RWPE2 (cell line): ENCODE results near the gene TSPAN4.
A peak's percentile ranks its signal among the peaks of the same experiment; 100 is the strongest.

Experiments used
- ATAC-seq: fragments of 200-7000 bp; cut with Tn5 transposase; 3 replicates; pipeline ENCODE4 v1.9.1; 2021; ENCODE audit warnings: low read depth
- DNase-seq: peaks from one replicate; pipeline ENCODE4 v3.0.0-alpha.2; 2020; ENCODE audit warnings: low spot score
- H3K27ac ChIP-seq: fragments of 450-650 bp; 2 replicates; pipeline ENCODE4 v1.5.1; 2017; ENCODE audit warnings: mild to moderate bottlenecking; ENCODE audit not compliant: poor library complexity, severe bottlenecking
- H3K27me3 ChIP-seq: fragments of 250-450 bp; sonication (Bioruptor Pico); 2 replicates; pipeline ENCODE4 v1.5.1; 2021; ENCODE audit warnings: mild to moderate bottlenecking, moderate library complexity; ENCODE audit not compliant: insufficient read depth, poor library complexity, severe bottlenecking
- H3K36me3 ChIP-seq: fragments of 250-450 bp; sonication (Bioruptor Pico); 2 replicates; pipeline ENCODE4 v1.5.1; 2020; ENCODE audit warnings: low read depth, mild to moderate bottlenecking, moderate library complexity
- H3K4me1 ChIP-seq: fragments of 250-450 bp; sonication (Bioruptor Pico); 2 replicates; pipeline ENCODE4 v1.5.1; 2021; ENCODE audit warnings: mild to moderate bottlenecking, moderate library complexity; ENCODE audit not compliant: insufficient read depth, poor library complexity, severe bottlenecking
- H3K4me3 ChIP-seq: fragments of 250-450 bp; sonication (Bioruptor Pico); 2 replicates; pipeline ENCODE4 v1.5.1; 2021; ENCODE audit warnings: mild to moderate bottlenecking, moderate library complexity; ENCODE audit not compliant: severe bottlenecking
- H3K9me3 ChIP-seq: fragments of 250-450 bp; sonication (Bioruptor Pico); 2 replicates; pipeline ENCODE4 v1.5.1; 2021; ENCODE audit warnings: mild to moderate bottlenecking, moderate library complexity; ENCODE audit not compliant: severe bottlenecking
- CTCF ChIP-seq: fragments of 450-650 bp; IDR thresholded peaks from one replicate; pipeline ENCODE4 v1.5.1; 2017; ENCODE audit warnings: mild to moderate bottlenecking, moderate library complexity; ENCODE audit not compliant: poor library complexity, severe bottlenecking

The TSPAN4 gene

GRCh38 chr11:844693-845644 lies 2.3 kb downstream of the TSPAN4 start:
- peak overlapping the region; percentile 97 for H3K27ac ChIP-seq
- peak; percentile 9 for TF ChIP-seq CTCF
- peaks cover 24% of the 10 kb centered on the region for H3K4me1 ChIP-seq
- DNase-seq: peak; percentile 89
- H3K36me3 ChIP-seq: peaks cover 25% of the 10 kb centered on the region
- H3K4me3 ChIP-seq: peak overlapping the region; percentile 58
- H3K27me3 ChIP-seq: no peaks in the 10 kb centered on the region
- no peaks in the 10 kb centered on the region for H3K9me3 ChIP-seq
- peak; percentile 22 for ATAC-seq

- Histone ChIP-seq H3K27ac (peak overlapping the region; percentile 97), H3K36me3 (peaks cover 15% of the 10 kb centered on the region), H3K9me3 (no peaks in the 10 kb centered on the region), H3K4me1 (peaks cover 20% of the 10 kb centered on the region), H3K27me3 (no peaks in the 10 kb centered on the region), H3K4me3 (no peak overlapping the region)
- ATAC-seq: no peak
- no peak for DNase-seq
- TF ChIP-seq CTCF: no peak
These were observed 3.3 kb downstream of the TSPAN4 start for GRCh38 chr11:845872-846495.

- TF ChIP-seq CTCF: no peak
- Histone ChIP-seq H3K9me3 (no peaks in the 10 kb centered on the region), H3K27me3 (no peaks in the 10 kb centered on the region), H3K27ac (peak overlapping the region; percentile 97), H3K4me3 (no peak overlapping the region), H3K36me3 (peaks cover 9% of the 10 kb centered on the region), H3K4me1 (peaks cover 19% of the 10 kb centered on the region)
- no peak for DNase-seq
- ATAC-seq: no peak
These were observed 3.9 kb downstream of the TSPAN4 start for GRCh38 chr11:846496-847098.

GRCh38 chr11:847876-848275 lies 5.2 kb downstream of the TSPAN4 start:
- H3K27ac ChIP-seq: no peak overlapping the region
- ATAC-seq (no peak), DNase-seq (no peak)
- H3K9me3 ChIP-seq: no peaks in the 10 kb centered on the region
- TF ChIP-seq CTCF: no peak
- H3K36me3 ChIP-seq: peaks cover 9% of the 10 kb centered on the region
- peaks cover 19% of the 10 kb centered on the region for H3K4me1 ChIP-seq
- no peaks in the 10 kb centered on the region for H3K27me3 ChIP-seq
- H3K4me3 ChIP-seq: no peak overlapping the region
